Measurements from ENCODE around the gene CPE.

GRCh38 chr4:165520086-165520485, 141.3 kb downstream of the CPE start:
- TF ChIP-seq EZH2 (IDR thresholded peaks at IDR 0.05) (no peak), POLR2AphosphoS5 (IDR thresholded peaks at IDR 0.05; ENCODE audit: borderline replicate concordance, low read depth, low read length) (no peak)

Measured in SK-N-MC (cell line).